CD8-positive, alpha-beta memory T cell (primary cell): ENCODE data around the gene GSG1. TPM values are rescaled to one million over a fixed set of nuclear protein-coding genes. Genes with fewer than 3 reads are reported as not detected.

Experiments
- CTCF ChIA-PET: fragments of 350-600 bp; sonication (Branson Sonifier 250); formaldehyde crosslinking; loops from one replicate; lab custom pipeline; 2021; ENCODE audit warnings: antibody characterized with exemption; lab: Charles Lee
- POLR2A ChIA-PET: fragments of 350-600 bp; sonication (Branson Sonifier 250); formaldehyde crosslinking; loops from one replicate; lab custom pipeline; 2021; ENCODE audit warnings: antibody characterized with exemption; lab: Charles Lee
- DNase-seq, 5 donors: peaks; one replicate each; pipeline versions ENCODE4 v3.0.0 to v3.0.0-alpha.2; 2020 to 2022; ENCODE audit warnings: mixed read lengths in 1 of 5
- H3K27ac ChIP-seq: one replicate; pipeline ENCODE4 v1.7.0; 2013; ENCODE audit warnings: low read depth, mild to moderate bottlenecking, low read length, moderate library complexity
- H3K27me3 ChIP-seq: 2 replicates; pipeline ENCODE4 v1.7.0; 2013; ENCODE audit warnings: low read length, mild to moderate bottlenecking; ENCODE audit not compliant: insufficient read depth, poor library complexity, severe bottlenecking
- H3K36me3 ChIP-seq: 2 replicates; pipeline ENCODE4 v1.7.0; 2013; ENCODE audit warnings: mild to moderate bottlenecking, low read length, moderate library complexity; ENCODE audit not compliant: insufficient read depth
- H3K4me1 ChIP-seq: 2 replicates; pipeline ENCODE4 v1.7.0; 2013; ENCODE audit warnings: mild to moderate bottlenecking, low read length, moderate library complexity; ENCODE audit not compliant: insufficient read depth
- H3K4me3 ChIP-seq: 2 replicates; pipeline ENCODE4 v1.7.0; 2013; ENCODE audit warnings: mild to moderate bottlenecking, low read length
- H3K9me3 ChIP-seq: 2 replicates; pipeline ENCODE4 v1.7.0; 2013; ENCODE audit warnings: mild to moderate bottlenecking, low read length
- H3K27ac Mint-ChIP-seq, 8 donors: one replicate each; pipeline ENCODE4 v1.8.0; 2020 to 2021; ENCODE audit warnings: mixed read lengths in 8 of 8, mild to moderate bottlenecking in 6 of 8, inconsistent platforms in 3 of 8, moderate library complexity in 3 of 8
- H3K27me3 Mint-ChIP-seq, 2 donors: one replicate each; pipeline ENCODE4 v1.8.0; 2020 to 2021; ENCODE audit warnings: mixed read lengths in 2 of 2, mild to moderate bottlenecking in 1 of 2, moderate library complexity in 1 of 2
- H3K36me3 Mint-ChIP-seq, 3 donors: one replicate each; pipeline ENCODE4 v1.8.0; 2020 to 2021; ENCODE audit warnings: mixed read lengths in 3 of 3, inconsistent platforms in 1 of 3, mild to moderate bottlenecking in 1 of 3
- H3K4me1 Mint-ChIP-seq, 3 donors: one replicate each; pipeline ENCODE4 v1.8.0; 2020 to 2021; ENCODE audit warnings: mixed read lengths in 3 of 3, inconsistent platforms in 1 of 3, mild to moderate bottlenecking in 1 of 3
- H3K4me3 Mint-ChIP-seq, 7 donors: one replicate each; pipeline ENCODE4 v1.8.0; 2020 to 2021; ENCODE audit warnings: mixed read lengths in 7 of 7, mild to moderate bottlenecking in 6 of 7, moderate library complexity in 4 of 7, inconsistent platforms in 2 of 7
- H3K9me3 Mint-ChIP-seq, 5 donors: one replicate each; pipeline ENCODE4 v1.8.0; 2020 to 2022; ENCODE audit warnings: mixed read lengths in 5 of 5, mild to moderate bottlenecking in 3 of 5, moderate library complexity in 2 of 5, inconsistent platforms in 1 of 5
- polyA plus RNA-seq: library from polyadenylated mRNA; unstranded; fragments of 300-500 nt; fragmentation: Illumina TruSeq; gene quantifications from one replicate; pipeline ENCODE4 v1.2.3, GENCODE V29; 2021
- total RNA-seq, 2 experiments: library from RNA; stranded (reverse); gene quantifications; one replicate each; pipeline ENCODE4 v1.2.3, GENCODE V29; 2021

The GSG1 gene
- total and polyA plus RNA-seq, 3 experiments from 2014 or later: not detected

GRCh38 chr12:13128291-13128965, 25.0 kb upstream of the GSG1 start:
- no peaks in the 10 kb centered on the region for H3K9me3 ChIP-seq
- CTCF ChIA-PET: no interaction called here
- no peaks in the 10 kb centered on the region for H3K36me3 ChIP-seq
- no peak overlapping the region for H3K4me3 Mint-ChIP-seq
- H3K9me3 Mint-ChIP-seq: no peaks in the 10 kb centered on the region
- no peaks in the 10 kb centered on the region for H3K27me3 ChIP-seq
- POLR2A ChIA-PET: no interaction called here
- no peak overlapping the region for H3K4me3 ChIP-seq
- peaks cover 0 to 1% (median 0%) of the 10 kb centered on the region in 3 donors for H3K36me3 Mint-ChIP-seq
- no peak overlapping the region for H3K27ac Mint-ChIP-seq
- no peaks in the 10 kb centered on the region for H3K4me1 Mint-ChIP-seq
- peaks cover 6 to 28% of the 10 kb centered on the region in 2 donors for H3K27me3 Mint-ChIP-seq
- no peak for DNase-seq
- no peaks in the 10 kb centered on the region for H3K4me1 ChIP-seq
- no peak overlapping the region for H3K27ac ChIP-seq

DNA sequence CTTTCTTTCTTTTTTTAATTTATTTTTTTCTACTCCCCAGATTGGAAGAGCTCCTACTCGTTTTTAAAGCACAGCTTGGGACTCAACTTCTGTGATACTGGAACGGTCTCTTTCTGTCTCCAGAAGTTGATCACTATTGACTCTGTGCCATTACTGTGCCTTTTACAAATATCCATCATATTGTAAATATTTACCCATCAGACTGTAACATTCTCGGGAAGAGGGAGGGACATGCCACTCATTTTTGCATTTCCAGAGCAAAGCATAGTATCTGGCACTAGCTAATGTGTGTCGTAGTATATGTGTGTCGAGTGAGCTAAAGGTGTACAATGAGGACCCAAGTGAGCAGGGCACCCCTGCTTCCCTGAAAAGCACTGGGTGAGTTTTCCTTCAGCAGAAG, 24.0 kb upstream of the GSG1 start:
- Mint-ChIP-seq H3K4me3 (no peak overlapping the region), H3K27me3 (peaks cover 6 to 28% of the 10 kb centered on the region in 2 donors), H3K4me1 (no peaks in the 10 kb centered on the region), H3K36me3 (peaks cover 0 to 1% (median 0%) of the 10 kb centered on the region in 3 donors), H3K27ac (no peak overlapping the region), H3K9me3 (no peaks in the 10 kb centered on the region)
- Histone ChIP-seq H3K4me3 (no peak overlapping the region), H3K27me3 (no peaks in the 10 kb centered on the region), H3K36me3 (no peaks in the 10 kb centered on the region), H3K9me3 (no peaks in the 10 kb centered on the region), H3K4me1 (no peaks in the 10 kb centered on the region), H3K27ac (no peak overlapping the region)
- POLR2A ChIA-PET: no interaction called here
- no peak for DNase-seq
- CTCF ChIA-PET: no interaction called here

DNA sequence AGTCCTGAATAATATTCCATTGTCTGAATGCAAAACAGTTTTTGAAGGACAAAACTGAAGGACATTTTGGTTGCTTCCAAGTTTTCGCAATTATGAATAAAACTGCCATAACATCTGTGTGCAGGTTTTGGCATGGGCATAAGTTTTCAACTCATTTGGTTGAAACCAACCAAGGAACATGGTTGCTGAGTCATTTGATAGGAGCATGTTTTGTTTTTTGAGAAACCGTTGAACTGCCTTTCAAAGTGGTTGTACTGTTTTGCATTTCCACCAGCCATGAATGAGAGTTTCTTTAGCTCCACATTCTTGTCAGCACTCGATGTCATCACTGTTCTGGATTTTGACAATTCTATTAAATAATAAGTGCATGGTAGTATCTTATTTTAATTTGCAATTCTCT, 23.0 kb upstream of the GSG1 start:
- H3K4me3 ChIP-seq: no peak overlapping the region
- no peak overlapping the region for H3K27ac ChIP-seq
- no peak for DNase-seq
- no peaks in the 10 kb centered on the region for H3K4me1 ChIP-seq
- H3K27me3 Mint-ChIP-seq: peaks cover 6 to 23% of the 10 kb centered on the region in 2 donors
- H3K36me3 ChIP-seq: no peaks in the 10 kb centered on the region
- peaks cover 0 to 1% (median 0%) of the 10 kb centered on the region in 3 donors for H3K36me3 Mint-ChIP-seq
- H3K4me1 Mint-ChIP-seq: no peaks in the 10 kb centered on the region
- ChIA-PET POLR2A (no interaction called here), CTCF (no interaction called here)
- H3K9me3 ChIP-seq: no peaks in the 10 kb centered on the region
- no peaks in the 10 kb centered on the region for H3K9me3 Mint-ChIP-seq
- no peak overlapping the region for H3K27ac Mint-ChIP-seq
- H3K27me3 ChIP-seq: no peaks in the 10 kb centered on the region
- no peak overlapping the region for H3K4me3 Mint-ChIP-seq

GRCh38 chr12:13125996-13126395, 22.5 kb upstream of the GSG1 start:
- Histone ChIP-seq H3K4me3 (no peak overlapping the region), H3K27ac (no peak overlapping the region), H3K4me1 (no peaks in the 10 kb centered on the region), H3K36me3 (no peaks in the 10 kb centered on the region), H3K9me3 (no peaks in the 10 kb centered on the region), H3K27me3 (no peaks in the 10 kb centered on the region)
- ChIA-PET CTCF (no interaction called here), POLR2A (no interaction called here)
- no peaks in the 10 kb centered on the region for H3K9me3 Mint-ChIP-seq
- peaks cover 0 to 1% (median 0%) of the 10 kb centered on the region in 3 donors for H3K36me3 Mint-ChIP-seq
- no peak for DNase-seq
- H3K27me3 Mint-ChIP-seq: peaks cover 6 to 18% of the 10 kb centered on the region in 2 donors
- H3K27ac Mint-ChIP-seq: no peak overlapping the region
- no peak overlapping the region for H3K4me3 Mint-ChIP-seq
- H3K4me1 Mint-ChIP-seq: no peaks in the 10 kb centered on the region

DNA sequence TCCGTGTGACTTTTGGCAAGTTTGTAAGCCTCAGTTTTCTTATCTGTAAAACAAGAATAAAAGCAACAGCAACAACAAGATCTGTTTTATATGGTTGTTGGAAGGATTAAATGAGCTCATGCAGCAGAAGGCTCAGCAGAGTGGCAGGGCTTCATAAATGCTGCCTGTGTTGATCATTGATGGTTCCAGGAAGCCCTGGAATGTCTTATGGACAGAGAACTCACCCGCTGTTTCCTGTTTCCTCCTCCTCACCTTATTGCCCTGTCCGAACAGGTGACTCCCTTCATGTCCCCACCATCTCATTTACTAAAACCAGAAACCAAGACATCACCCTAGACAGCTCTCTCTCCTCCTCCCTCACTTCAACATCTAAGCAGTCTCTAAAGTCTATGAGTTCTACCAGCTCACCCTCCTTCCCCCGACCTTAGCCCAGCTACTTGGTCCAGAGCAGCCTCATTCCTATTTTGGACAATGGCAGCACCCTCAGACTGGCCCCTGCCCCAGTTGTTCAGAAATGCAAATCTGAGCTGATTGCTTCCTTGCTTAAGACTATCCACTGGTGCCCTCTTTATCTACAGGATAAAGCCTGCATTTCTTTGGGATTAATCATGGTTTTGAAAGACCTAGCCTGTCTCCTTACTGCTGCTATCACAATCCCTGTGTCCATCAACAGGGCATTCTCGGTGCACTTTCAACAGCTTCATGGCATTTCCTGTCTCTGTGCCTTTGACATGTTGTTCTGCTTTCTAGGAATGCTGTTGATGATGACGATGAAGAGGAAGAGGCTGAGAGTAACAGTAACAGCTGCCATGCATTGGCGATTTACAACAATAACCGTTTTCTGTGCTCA, 21.4 kb upstream of the GSG1 start:
- Mint-ChIP-seq H3K4me3 (no peak overlapping the region), H3K27ac (no peak overlapping the region), H3K9me3 (no peaks in the 10 kb centered on the region), H3K27me3 (peaks cover 6 to 11% of the 10 kb centered on the region in 2 donors), H3K36me3 (no peaks in the 10 kb centered on the region), H3K4me1 (no peaks in the 10 kb centered on the region)
- DNase-seq: no peak
- Histone ChIP-seq H3K27me3 (no peaks in the 10 kb centered on the region), H3K27ac (no peak overlapping the region), H3K36me3 (no peaks in the 10 kb centered on the region), H3K4me3 (no peak overlapping the region), H3K4me1 (no peaks in the 10 kb centered on the region), H3K9me3 (no peaks in the 10 kb centered on the region)
- POLR2A ChIA-PET: no interaction called here
- CTCF ChIA-PET: interaction anchor here (1.5 kb wide), 1 partner anchor 87 kb away, joined by 4 read pairs; no protein-coding TSS in a partner anchor

DNA sequence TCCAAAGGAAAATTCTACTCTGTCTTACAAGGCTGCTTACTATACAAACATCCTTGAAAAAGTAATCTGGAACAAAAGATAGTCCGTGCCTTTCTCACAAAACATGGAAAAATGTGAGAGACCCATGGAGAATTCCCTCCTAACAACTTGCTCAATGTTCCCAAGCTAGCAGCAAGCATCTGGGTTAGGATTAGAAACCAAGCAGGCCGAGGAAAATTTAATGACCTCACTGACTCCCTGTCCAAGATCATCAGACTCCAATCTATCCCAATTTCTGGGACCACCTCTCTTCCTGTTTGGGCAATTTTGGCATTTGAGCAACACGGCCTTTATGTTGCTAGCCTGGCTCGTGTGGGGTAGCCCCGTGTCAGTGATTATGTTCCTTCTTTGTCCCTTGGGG, 18.1 kb upstream of the GSG1 start:
- no peak overlapping the region for H3K4me3 ChIP-seq
- POLR2A ChIA-PET: no interaction called here
- CTCF ChIA-PET: no interaction called here
- Mint-ChIP-seq H3K9me3 (no peaks in the 10 kb centered on the region), H3K27me3 (peaks cover 4 to 6% of the 10 kb centered on the region in 2 donors), H3K4me1 (no peaks in the 10 kb centered on the region), H3K36me3 (no peaks in the 10 kb centered on the region), H3K27ac (no peak overlapping the region), H3K4me3 (no peak overlapping the region)
- H3K36me3 ChIP-seq: no peaks in the 10 kb centered on the region
- H3K27ac ChIP-seq: no peak overlapping the region
- no peaks in the 10 kb centered on the region for H3K27me3 ChIP-seq
- H3K9me3 ChIP-seq: no peaks in the 10 kb centered on the region
- no peaks in the 10 kb centered on the region for H3K4me1 ChIP-seq
- DNase-seq: no peak

- peaks cover 4 to 7% of the 10 kb centered on the region in 2 donors for H3K27me3 Mint-ChIP-seq
- no peak overlapping the region for H3K27ac Mint-ChIP-seq
- H3K4me3 Mint-ChIP-seq: no peak overlapping the region
- H3K4me3 ChIP-seq: no peak overlapping the region
- H3K27me3 ChIP-seq: no peaks in the 10 kb centered on the region
- no peaks in the 10 kb centered on the region for H3K9me3 ChIP-seq
- CTCF ChIA-PET: no interaction called here
- no peaks in the 10 kb centered on the region for H3K36me3 ChIP-seq
- POLR2A ChIA-PET: no interaction called here
- H3K4me1 Mint-ChIP-seq: no peaks in the 10 kb centered on the region
- no peaks in the 10 kb centered on the region for H3K4me1 ChIP-seq
- no peaks in the 10 kb centered on the region for H3K9me3 Mint-ChIP-seq
- no peaks in the 10 kb centered on the region for H3K36me3 Mint-ChIP-seq
- DNase-seq: no peak
- no peak overlapping the region for H3K27ac ChIP-seq
These were observed 16.9 kb upstream of the GSG1 start for GRCh38 chr12:13120413-13120812.

GRCh38 chr12:13119826-13120225, 16.4 kb upstream of the GSG1 start:
- Histone ChIP-seq H3K36me3 (no peaks in the 10 kb centered on the region), H3K4me1 (no peaks in the 10 kb centered on the region), H3K9me3 (no peaks in the 10 kb centered on the region), H3K27me3 (no peaks in the 10 kb centered on the region), H3K27ac (no peak overlapping the region), H3K4me3 (no peak overlapping the region)
- H3K27ac Mint-ChIP-seq: no peak overlapping the region
- no peaks in the 10 kb centered on the region for H3K9me3 Mint-ChIP-seq
- POLR2A ChIA-PET: no interaction called here
- H3K36me3 Mint-ChIP-seq: no peaks in the 10 kb centered on the region
- no peak for DNase-seq
- CTCF ChIA-PET: no interaction called here
- peaks cover 4 to 11% of the 10 kb centered on the region in 2 donors for H3K27me3 Mint-ChIP-seq
- H3K4me1 Mint-ChIP-seq: no peaks in the 10 kb centered on the region
- no peak overlapping the region for H3K4me3 Mint-ChIP-seq
